ENCODE measurements around the gene NECAB2.

NECAB2 gene

DNA sequence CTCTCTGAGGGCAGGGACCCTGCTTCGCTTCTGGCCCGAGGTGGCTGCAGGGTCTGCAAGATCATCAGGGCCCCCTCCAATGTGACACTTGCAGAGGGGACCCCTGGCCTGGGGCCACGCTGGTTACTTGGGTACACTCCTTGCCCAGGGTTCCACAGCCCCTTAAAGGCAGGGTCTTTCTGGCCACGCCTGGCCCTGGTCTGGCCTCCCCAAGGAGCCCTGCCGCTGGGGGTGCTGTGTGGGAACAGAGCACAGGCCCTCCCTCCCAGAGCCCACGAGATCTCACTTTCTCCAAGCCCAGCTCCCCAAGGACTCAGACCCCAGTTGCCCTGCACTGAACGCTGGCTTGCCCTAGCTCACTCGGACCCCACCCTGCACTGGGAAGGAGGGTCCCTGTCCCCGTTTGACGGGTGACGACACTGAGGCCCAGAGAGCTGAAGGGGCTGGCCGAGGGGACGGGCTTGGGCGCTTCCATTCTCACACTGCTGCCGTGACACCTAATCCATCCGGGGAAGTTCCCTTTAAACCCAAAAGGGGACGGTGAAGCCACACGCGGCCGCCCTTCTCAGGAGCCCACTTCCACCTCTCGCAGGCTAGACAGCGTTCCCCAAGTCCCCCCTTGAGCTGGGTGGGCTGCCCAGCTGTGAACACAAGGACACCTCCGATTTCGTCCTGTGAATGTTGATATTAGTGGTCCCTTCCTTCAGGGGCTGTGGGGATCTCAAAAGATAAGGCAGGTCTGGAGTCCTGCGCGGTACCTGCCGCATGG is 41.9 kb upstream of the NECAB2 start:
- ChIA-PET CTCF (interaction anchor here (0.6 to 15.1 kb wide), 20 partner anchors 10 to 1228 kb away, joined by 3 to 175 read pairs (median 5); partner anchors contain the start of genes MLYCD, OSGIN1 and SLC38A8), POLR2A (interaction anchor here (0.9 kb wide), 1 partner anchor 27 kb away, joined by 4 read pairs; no protein-coding TSS in a partner anchor)
- H3K4me3 ChIP-seq (ENCODE audit: low read depth, low read length), result no peak overlapping the region
- TF ChIP-seq, protein P1, sequence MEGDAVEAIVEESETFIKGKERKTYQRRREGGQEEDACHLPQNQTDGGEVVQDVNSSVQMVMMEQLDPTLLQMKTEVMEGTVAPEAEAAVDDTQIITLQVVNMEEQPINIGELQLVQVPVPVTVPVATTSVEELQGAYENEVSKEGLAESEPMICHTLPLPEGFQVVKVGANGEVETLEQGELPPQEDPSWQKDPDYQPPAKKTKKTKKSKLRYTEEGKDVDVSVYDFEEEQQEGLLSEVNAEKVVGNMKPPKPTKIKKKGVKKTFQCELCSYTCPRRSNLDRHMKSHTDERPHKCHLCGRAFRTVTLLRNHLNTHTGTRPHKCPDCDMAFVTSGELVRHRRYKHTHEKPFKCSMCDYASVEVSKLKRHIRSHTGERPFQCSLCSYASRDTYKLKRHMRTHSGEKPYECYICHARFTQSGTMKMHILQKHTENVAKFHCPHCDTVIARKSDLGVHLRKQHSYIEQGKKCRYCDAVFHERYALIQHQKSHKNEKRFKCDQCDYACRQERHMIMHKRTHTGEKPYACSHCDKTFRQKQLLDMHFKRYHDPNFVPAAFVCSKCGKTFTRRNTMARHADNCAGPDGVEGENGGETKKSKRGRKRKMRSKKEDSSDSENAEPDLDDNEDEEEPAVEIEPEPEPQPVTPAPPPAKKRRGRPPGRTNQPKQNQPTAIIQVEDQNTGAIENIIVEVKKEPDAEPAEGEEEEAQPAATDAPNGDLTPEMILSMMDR (IDR thresholded peaks at IDR 0.05; ENCODE audit: insufficient read depth, low read length, missing control alignments), result no peak
- DNase-seq (ENCODE audit: low read depth, low spot score), result no peak

DNA sequence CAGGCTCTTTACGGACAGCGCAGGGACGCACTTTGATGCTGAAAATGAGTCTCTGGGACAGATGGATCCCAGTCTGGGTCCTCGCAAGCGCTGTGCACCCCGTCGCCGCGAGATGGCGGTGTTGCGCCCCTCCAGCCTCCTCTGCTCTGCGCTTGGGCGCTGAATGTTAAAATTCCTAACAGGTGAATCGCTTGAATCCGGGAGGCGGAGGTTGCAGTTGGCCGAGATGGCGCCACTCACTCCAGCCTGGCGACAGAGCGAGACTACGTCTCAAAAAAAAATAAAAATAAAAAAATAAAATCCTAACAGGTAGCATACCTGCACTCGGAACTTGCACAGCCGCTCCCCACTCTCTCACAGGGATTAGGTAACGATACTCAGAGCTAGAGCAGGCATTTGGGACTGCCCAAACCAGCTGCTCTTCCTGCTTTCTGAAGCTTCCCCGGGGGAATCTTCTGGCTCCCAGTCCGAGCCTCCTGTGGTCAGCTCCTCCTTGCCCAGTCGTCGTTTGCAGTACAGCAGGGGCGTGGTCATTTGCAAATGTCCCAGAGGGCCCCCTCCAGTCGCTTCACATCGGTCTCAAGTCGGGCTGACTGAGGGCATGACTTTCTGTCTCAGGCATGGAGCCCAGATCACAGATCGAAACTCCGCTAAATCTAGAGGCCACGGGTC is 41.2 kb upstream of the NECAB2 start:
- no peak for DNase-seq (ENCODE audit: low read depth, low spot score)
- POLR2A ChIA-PET, result interaction anchor here (0.9 kb wide), 1 partner anchor 27 kb away, joined by 4 read pairs; no protein-coding TSS in a partner anchor

DNA sequence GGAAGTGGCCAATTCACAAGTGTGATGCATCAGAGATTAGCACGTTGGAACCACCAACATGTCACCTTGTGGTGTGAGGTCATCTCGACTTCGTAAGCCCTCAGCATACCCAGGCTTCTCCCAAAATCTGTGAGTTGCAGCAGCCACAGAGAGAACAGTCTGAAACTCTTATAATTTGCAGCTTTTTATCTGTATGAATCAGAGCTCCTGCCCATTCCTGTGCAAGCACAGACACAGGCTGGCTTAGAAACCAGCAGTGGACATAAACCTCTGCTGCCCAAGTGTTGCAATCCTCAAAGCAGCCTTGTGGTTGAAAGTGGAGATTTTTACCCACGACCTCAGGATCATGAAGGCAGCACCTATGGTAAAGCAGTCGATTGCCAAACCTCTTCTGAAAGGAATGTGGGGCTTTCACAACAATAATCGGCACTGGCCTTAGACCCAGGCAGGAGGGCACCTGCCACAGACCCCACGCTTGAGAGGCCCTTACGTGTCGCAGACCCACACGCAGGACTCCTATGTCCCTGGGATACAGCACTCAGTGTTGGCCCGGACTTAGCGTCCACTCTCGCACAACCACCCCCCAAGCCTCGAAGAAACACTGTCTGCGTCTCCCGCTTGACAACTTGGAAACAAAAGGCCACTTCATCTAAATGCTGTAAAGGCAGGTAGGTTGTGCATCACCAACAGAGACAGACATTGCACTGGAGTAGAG is 39.5 kb upstream of the NECAB2 start:
- no peak overlapping the region for H3K4me3 ChIP-seq (ENCODE audit: low read depth, low read length)
- DNase-seq (ENCODE audit: low read depth, low spot score), result peak; percentile 64
- ChIA-PET POLR2A (no interaction called here), CTCF (interaction anchor here (0.6 to 15.1 kb wide), 11 partner anchors 9 to 248 kb away, joined by 3 to 175 read pairs (median 12); partner anchors contain the start of gene OSGIN1)
- TF ChIP-seq, protein P1 (IDR thresholded peaks at IDR 0.05; ENCODE audit: insufficient read depth, low read length, missing control alignments), result no peak

More for the DNA sequence above, 41.2 kb upstream of the NECAB2 start:
- CTCF ChIA-PET, result interaction anchor here (0.6 to 15.1 kb wide), 23 partner anchors 10 to 1287 kb away, joined by 3 to 175 read pairs (median 4); partner anchors contain the start of genes MLYCD, OSGIN1 and SLC38A8
- peak overlapping the region; percentile 19; the same call in 1 of the 2 replicates for H3K4me3 ChIP-seq (ENCODE audit: low read depth, low read length)
- TF ChIP-seq, protein P1 (IDR thresholded peaks at IDR 0.05; ENCODE audit: insufficient read depth, low read length, missing control alignments), result peak; percentile 97

DNA sequence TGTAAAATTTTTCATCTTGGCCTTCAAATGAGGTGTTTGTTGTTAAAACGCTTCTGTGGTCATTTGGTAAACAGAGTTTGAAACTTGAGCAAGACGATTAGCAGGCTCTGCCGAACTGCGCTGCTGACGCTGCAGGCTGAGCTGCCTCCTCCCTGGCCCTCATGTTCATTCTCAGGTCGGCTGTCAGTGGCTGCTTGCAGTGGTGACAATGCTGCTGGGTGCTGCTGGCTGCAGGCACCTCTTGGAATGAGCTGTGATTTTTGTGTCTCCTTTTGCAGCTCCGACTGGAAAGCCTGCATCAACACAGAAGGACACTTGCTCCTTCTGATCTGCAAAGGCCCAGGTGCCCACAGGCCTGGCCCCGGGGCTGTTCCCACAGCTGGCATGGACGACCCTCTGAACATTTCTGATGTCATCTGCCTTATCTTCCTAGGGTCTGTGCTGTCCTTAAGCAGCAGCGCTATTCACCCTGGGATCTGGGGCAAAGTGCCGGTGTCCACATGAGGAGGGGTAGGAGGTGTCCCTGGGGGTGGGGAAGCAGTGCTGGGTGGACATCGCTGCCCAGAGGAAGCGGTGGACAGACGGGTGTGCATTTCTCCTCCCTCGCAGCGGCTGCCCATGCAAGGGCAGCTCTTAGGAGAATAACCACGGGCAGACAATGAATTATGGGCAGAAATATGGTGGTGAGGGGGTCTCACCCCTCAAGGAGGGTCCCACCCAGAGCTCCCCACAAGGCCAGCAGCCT is 38.1 kb upstream of the NECAB2 start:
- H3K4me3 ChIP-seq (ENCODE audit: low read depth, low read length), result no peak overlapping the region
- POLR2A ChIA-PET, result no interaction called here
- no peak for DNase-seq (ENCODE audit: low read depth, low spot score)
- TF ChIP-seq, protein P1 (IDR thresholded peaks at IDR 0.05; ENCODE audit: insufficient read depth, low read length, missing control alignments), result no peak
- CTCF ChIA-PET, result interaction anchor here (6.2 to 15.1 kb wide), 2 partner anchors 25 to 137 kb away, joined by 56 to 175 read pairs; partner anchors contain the start of gene OSGIN1

- TF ChIP-seq, protein P1 (IDR thresholded peaks at IDR 0.05; ENCODE audit: insufficient read depth, low read length, missing control alignments), result no peak
- no peak overlapping the region for H3K4me3 ChIP-seq (ENCODE audit: low read depth, low read length)
- CTCF ChIA-PET, result interaction anchor here (6.2 to 15.1 kb wide), 2 partner anchors 24 to 136 kb away, joined by 56 to 175 read pairs; partner anchors contain the start of gene OSGIN1
- DNase-seq (ENCODE audit: low read depth, low spot score), result no peak
- POLR2A ChIA-PET, result no interaction called here
Observed at GRCh38 chr16:83930730-83931500, 37.1 kb upstream of the NECAB2 start.
